A673 (cell line): ENCODE data around the gene PACS1. TPM values are rescaled to one million over a fixed set of nuclear protein-coding genes. Genes with fewer than 3 reads are reported as not detected.

Source experiments
- BruUV-seq: library from RNA; stranded (reverse); fragments of 400-500 nt; replicated peaks from 2 replicates; lab custom pipeline; 2021; lab: Mats Ljungman, UMichigan
- CTCF ChIA-PET: fragments of 300-600 bp; sonication (Branson Sonifier 250); formaldehyde crosslinking; loops from one replicate; lab custom pipeline; 2022; ENCODE audit warnings: antibody characterized with exemption; lab: Charles Lee
- POLR2A ChIA-PET: fragments of 300-600 bp; sonication (Branson Sonifier 250); formaldehyde crosslinking; loops from one replicate; lab custom pipeline; 2022; ENCODE audit warnings: antibody characterized with exemption; ENCODE audit not compliant: low non-redundant PET; lab: Charles Lee
- DNase-seq: peaks from one replicate; pipeline ENCODE4 v3.0.0-alpha.2; 2015; ENCODE audit warnings: low spot score
- H3K27ac ChIP-seq: fragments of 200-600 bp; sonication (generic); 2 replicates; pipeline ENCODE4 v1.5.1; 2016; ENCODE audit warnings: mixed run types, low read depth, mild to moderate bottlenecking, mixed read lengths, antibody characterized with exemption, low read length; ENCODE audit not compliant: poor library complexity, severe bottlenecking
- H3K27me3 ChIP-seq: fragments of 200-600 bp; sonication (generic); replicated peaks from 2 replicates; pipeline ENCODE4 v1.6.1; 2017; ENCODE audit warnings: mixed run types, low read depth, mild to moderate bottlenecking, mixed read lengths, antibody characterized with exemption, low read length; ENCODE audit not compliant: insufficient read depth, poor library complexity
- H3K36me3 ChIP-seq: fragments of 200-600 bp; sonication (generic); 2 replicates; pipeline ENCODE4 v1.6.1; 2016; ENCODE audit warnings: mixed run types, mild to moderate bottlenecking, mixed read lengths, antibody characterized with exemption, low read length; ENCODE audit not compliant: insufficient read depth, poor library complexity, severe bottlenecking
- H3K4me1 ChIP-seq: fragments of 200-600 bp; sonication (generic); 2 replicates; pipeline ENCODE4 v1.6.1; 2017; ENCODE audit warnings: mixed run types, mild to moderate bottlenecking, mixed read lengths, antibody characterized with exemption, low read length; ENCODE audit not compliant: insufficient read depth, poor library complexity, severe bottlenecking
- H3K4me3 ChIP-seq: fragments of 200-600 bp; sonication (generic); 2 replicates; pipeline ENCODE4 v1.5.1; 2016; ENCODE audit warnings: low read depth, mixed run types, mild to moderate bottlenecking, mixed read lengths, low read length; ENCODE audit not compliant: poor library complexity, severe bottlenecking
- H3K9me3 ChIP-seq: fragments of 200-600 bp; sonication (generic); 2 replicates; pipeline ENCODE4 v1.6.1; 2016; ENCODE audit warnings: mixed run types, low read depth, mild to moderate bottlenecking, mixed read lengths, antibody characterized with exemption, low read length; ENCODE audit not compliant: poor library complexity, severe bottlenecking
- CTCF ChIP-seq: fragments of 300-800, 200-600 bp; sonication (generic); conservative IDR thresholded peaks from 2 replicates; pipeline ENCODE4 v1.5.1; 2017; ENCODE audit warnings: low read depth, mild to moderate bottlenecking, antibody characterized with exemption, low read length, moderate library complexity, mixed read lengths
- EZH2 ChIP-seq: fragments of 200-600 bp; sonication (generic); IDR thresholded peaks from 2 replicates; pipeline ENCODE4 v1.6.1; 2017; ENCODE audit warnings: borderline replicate concordance, low read depth, mild to moderate bottlenecking, mixed read lengths, antibody characterized with exemption, low read length; ENCODE audit not compliant: poor library complexity, severe bottlenecking
- intact Hi-C: fragments of 100-400 bp; cut with micrococcal nuclease; formaldehyde crosslinking; loops from one replicate; pipeline ENCODE4 v1.10.0; 2022; ENCODE audit not compliant: unreplicated experiment
- total RNA-seq: library from RNA; stranded (reverse); gene quantifications from 2 replicates; pipeline ENCODE4 v1.2.3, GENCODE V29; 2021

PACS1 gene
- total RNA-seq, 1 experiment from 2014 or later = 75.7 TPM

DNA sequence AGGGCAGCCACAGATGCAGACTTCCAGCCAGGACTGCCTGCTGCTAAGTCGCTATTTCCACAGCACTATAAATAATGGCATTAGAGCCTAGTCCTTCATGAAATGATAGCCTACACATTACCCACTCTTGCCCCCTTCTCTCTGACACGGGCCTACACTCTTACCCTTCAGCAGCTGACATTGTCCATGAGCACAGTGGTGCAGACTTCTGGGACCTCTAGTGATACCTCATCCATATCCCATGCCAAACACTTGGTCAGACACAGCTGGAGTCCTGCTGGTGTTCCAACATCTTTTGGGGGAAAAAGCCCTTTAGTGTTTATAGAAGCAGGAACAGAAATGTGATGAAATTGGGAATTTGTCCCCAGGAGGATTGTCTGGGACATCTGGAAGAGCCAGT lies 155.0 kb downstream of the PACS1 start:
- Histone ChIP-seq H3K4me3 (no peak overlapping the region), H3K36me3 (no peaks in the 10 kb centered on the region), H3K9me3 (no peaks in the 10 kb centered on the region), H3K27ac (no peak overlapping the region), H3K4me1 (peaks cover 9% of the 10 kb centered on the region), H3K27me3 (no peaks in the 10 kb centered on the region)
- TF ChIP-seq CTCF (no peak), EZH2 (no peak)
- DNase-seq = no peak
- BruUV-seq = no TSS peak
- CTCF ChIA-PET = no interaction called here
- POLR2A ChIA-PET = no interaction called here
- intact Hi-C loops = no loop called here

GRCh38 chr11:66226101-66226500 lies 156.0 kb downstream of the PACS1 start:
- no peak for TF ChIP-seq CTCF
- no peak for TF ChIP-seq EZH2
- H3K27ac ChIP-seq = no peak overlapping the region

DNA sequence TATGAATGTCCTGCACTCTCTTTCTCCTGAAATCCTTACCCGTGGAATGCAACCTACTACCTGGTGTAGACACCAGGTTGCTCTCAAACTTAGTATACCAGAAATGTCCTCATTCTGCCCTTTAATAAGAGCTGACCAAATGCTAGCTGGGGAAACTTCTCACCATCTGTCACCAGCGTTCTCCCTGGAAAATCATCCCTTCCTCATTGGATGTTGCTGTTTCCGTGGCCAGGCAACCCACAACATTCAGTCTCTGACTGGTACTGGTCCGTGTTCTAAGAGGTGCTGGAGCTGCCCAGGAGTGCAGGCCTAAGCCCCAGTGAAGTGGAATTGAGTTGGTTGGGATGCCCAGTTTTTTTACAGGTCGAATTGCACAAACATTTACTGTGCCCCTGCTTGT lies 157.6 kb downstream of the PACS1 start:
- H3K27me3 ChIP-seq = no peaks in the 10 kb centered on the region
- H3K36me3 ChIP-seq = peaks cover 8% of the 10 kb centered on the region
- POLR2A ChIA-PET = no interaction called here
- CTCF ChIA-PET = no interaction called here
- no TSS peak for BruUV-seq
- H3K9me3 ChIP-seq = no peaks in the 10 kb centered on the region
- DNase-seq = no peak
- TF ChIP-seq EZH2 (no peak), CTCF (no peak)
- intact Hi-C loops = no loop called here
- peaks cover 9% of the 10 kb centered on the region for H3K4me1 ChIP-seq
- no peak overlapping the region for H3K27ac ChIP-seq
- no peak overlapping the region for H3K4me3 ChIP-seq

More at GRCh38 chr11:66226101-66226500, 156.0 kb downstream of the PACS1 start:
- POLR2A ChIA-PET = no interaction called here
- Histone ChIP-seq H3K4me3 (no peak overlapping the region), H3K36me3 (no peaks in the 10 kb centered on the region), H3K27me3 (no peaks in the 10 kb centered on the region), H3K9me3 (no peaks in the 10 kb centered on the region), H3K4me1 (peaks cover 9% of the 10 kb centered on the region)
- intact Hi-C loops = no loop called here
- DNase-seq = no peak
- CTCF ChIA-PET = interaction anchor here (0.6 kb wide), 2 partner anchors 45 to 499 kb away, joined by 3 to 5 read pairs; no protein-coding TSS in a partner anchor
- no TSS peak for BruUV-seq
